H9 (cell line): ENCODE data around the gene C1orf52. TPM values are rescaled to one million over a fixed set of nuclear protein-coding genes. Genes with fewer than 3 reads are reported as not detected.

Experiments used
- DNase-seq: peaks from one replicate; pipeline ENCODE4 v3.0.0-alpha.2; 2017
- H2AFZ ChIP-seq: one replicate; pipeline ENCODE4 v1.6.1; 2013; ENCODE audit warnings: mild to moderate bottlenecking, low read length, control low read depth, moderate library complexity
- H2AK5ac ChIP-seq: 2 replicates; pipeline ENCODE4 v1.6.1; 2013; ENCODE audit warnings: low read length, control low read depth, mixed read lengths; ENCODE audit not compliant: insufficient read length
- H2BK120ac ChIP-seq: one replicate; pipeline ENCODE4 v1.6.1; 2013; ENCODE audit warnings: low read depth, mild to moderate bottlenecking, low read length, control low read depth, inconsistent platforms; ENCODE audit not compliant: poor library complexity, severe bottlenecking
- H2BK12ac ChIP-seq: 2 replicates; pipeline ENCODE4 v1.6.1; 2013; ENCODE audit warnings: low read length, control low read depth, mixed read lengths, low read depth; ENCODE audit not compliant: insufficient read length
- H2BK15ac ChIP-seq: 2 replicates; pipeline ENCODE4 v1.6.1; 2013; ENCODE audit warnings: low read depth, low read length, control low read depth
- H2BK20ac ChIP-seq: one replicate; pipeline ENCODE4 v1.6.1; 2013; ENCODE audit warnings: low read depth, mild to moderate bottlenecking, low read length, control low read depth, inconsistent platforms; ENCODE audit not compliant: poor library complexity, severe bottlenecking
- H2BK5ac ChIP-seq: 2 replicates; pipeline ENCODE4 v1.6.1; 2013; ENCODE audit warnings: low read length, control low read depth, mixed read lengths; ENCODE audit not compliant: insufficient read length
- H3K14ac ChIP-seq: 2 replicates; pipeline ENCODE4 v1.6.1; 2013; ENCODE audit warnings: low read length, control low read depth; ENCODE audit not compliant: insufficient read depth
- H3K18ac ChIP-seq: 2 replicates; pipeline ENCODE4 v1.6.1; 2013; ENCODE audit warnings: low read depth, mild to moderate bottlenecking, mixed read lengths, low read length, control low read depth; ENCODE audit not compliant: insufficient read length
- H3K23ac ChIP-seq: 2 replicates; pipeline ENCODE4 v1.6.1; 2013; ENCODE audit warnings: low read length, control low read depth, mixed read lengths, low read depth; ENCODE audit not compliant: insufficient read length
- H3K23me2 ChIP-seq: 2 replicates; pipeline ENCODE4 v1.6.1; 2013; ENCODE audit warnings: low read depth, mild to moderate bottlenecking, mixed read lengths, low read length, control low read depth; ENCODE audit not compliant: insufficient read length, poor library complexity, severe bottlenecking
- H3K27ac ChIP-seq: 2 replicates; pipeline ENCODE4 v1.5.1; 2013; ENCODE audit warnings: low read length, control low read depth, mixed read lengths, low read depth; ENCODE audit not compliant: insufficient read length
- H3K27me3 ChIP-seq: 2 replicates; pipeline ENCODE4 v1.6.1; 2013; ENCODE audit warnings: low read length, control low read depth, inconsistent platforms; ENCODE audit not compliant: insufficient read depth
- H3K4ac ChIP-seq: 2 replicates; pipeline ENCODE4 v1.6.1; 2013; ENCODE audit warnings: low read depth, mild to moderate bottlenecking, control low read depth, inconsistent platforms, low read length, moderate library complexity
- H3K4me1 ChIP-seq: 2 replicates; pipeline ENCODE4 v1.6.1; 2013; ENCODE audit warnings: low read length, control low read depth, inconsistent platforms; ENCODE audit not compliant: insufficient read depth
- H3K4me2 ChIP-seq: 2 replicates; pipeline ENCODE4 v1.6.1; 2013; ENCODE audit warnings: low read length, control low read depth, mixed read lengths; ENCODE audit not compliant: insufficient read length, insufficient read depth
- H3K56ac ChIP-seq: 2 replicates; pipeline ENCODE4 v1.6.1; 2013; ENCODE audit warnings: low read depth, mild to moderate bottlenecking, mixed read lengths, low read length, control low read depth; ENCODE audit not compliant: insufficient read length
- H3K79me1 ChIP-seq: 2 replicates; pipeline ENCODE4 v1.6.1; 2013; ENCODE audit warnings: low read depth, mild to moderate bottlenecking, moderate library complexity, low read length, control low read depth, inconsistent platforms; ENCODE audit not compliant: insufficient read depth, poor library complexity, severe bottlenecking
- H3K79me2 ChIP-seq: 2 replicates; pipeline ENCODE4 v1.6.1; 2013; ENCODE audit warnings: low read length, control low read depth, inconsistent platforms; ENCODE audit not compliant: insufficient read depth
- H3K9ac ChIP-seq: 2 replicates; pipeline ENCODE4 v1.6.1; 2013; ENCODE audit warnings: low read length, control low read depth, mixed read lengths; ENCODE audit not compliant: insufficient read length; ENCODE audit errors: extremely low read depth
- H3K9me3 ChIP-seq: one replicate; pipeline ENCODE4 v1.6.1; 2013; ENCODE audit warnings: low read depth, low read length, inconsistent platforms; ENCODE audit not compliant: control insufficient read depth
- H3T11ph ChIP-seq: one replicate; pipeline ENCODE4 v1.6.1; 2013; ENCODE audit warnings: mild to moderate bottlenecking, low read length, control low read depth, inconsistent platforms
- H4K20me1 ChIP-seq: one replicate; pipeline ENCODE4 v1.6.1; 2013; ENCODE audit not compliant: control insufficient read depth, insufficient read length, insufficient read depth
- H4K5ac ChIP-seq: 2 replicates; pipeline ENCODE4 v1.6.1; 2013; ENCODE audit warnings: low read depth, mild to moderate bottlenecking, mixed read lengths, low read length, control low read depth; ENCODE audit not compliant: insufficient read length
- H4K8ac ChIP-seq: replicated peaks from 2 replicates; pipeline ENCODE4 v1.6.1; 2013; ENCODE audit warnings: low read length, control low read depth, mixed read lengths, low read depth; ENCODE audit not compliant: insufficient read length
- H4K91ac ChIP-seq: 2 replicates; pipeline ENCODE4 v1.6.1; 2013; ENCODE audit warnings: low read depth, mild to moderate bottlenecking, moderate library complexity, mixed read lengths, low read length, control low read depth; ENCODE audit not compliant: insufficient read length
- H3K27ac Mint-ChIP-seq, 3 experiments: 2 replicates in 2 of 3; 3 replicates in 1 of 3; pipeline ENCODE4 v1.8.0; 2020 to 2021; ENCODE audit warnings: mixed read lengths in 3 of 3, mild to moderate bottlenecking in 1 of 3, moderate library complexity in 1 of 3
- H3K27me3 Mint-ChIP-seq: 2 replicates; pipeline ENCODE4 v1.8.0; 2021; ENCODE audit warnings: low read depth, mild to moderate bottlenecking, moderate library complexity, mixed read lengths
- H3K36me3 Mint-ChIP-seq, 3 experiments: 2 replicates in 2 of 3; 3 replicates in 1 of 3; pipeline ENCODE4 v1.8.0; 2020 to 2021; ENCODE audit warnings: low read depth in 3 of 3, mixed read lengths in 3 of 3; ENCODE audit not compliant: insufficient read depth in 1 of 3
- H3K4me1 Mint-ChIP-seq, 2 experiments: 2 replicates each; pipeline ENCODE4 v1.8.0; 2020; ENCODE audit warnings: mixed read lengths in 2 of 2
- H3K4me3 Mint-ChIP-seq, 2 experiments: 2 replicates in 1 of 2; 3 replicates in 1 of 2; pipeline ENCODE4 v1.8.0; 2020 to 2021; ENCODE audit warnings: mild to moderate bottlenecking in 2 of 2, mixed read lengths in 2 of 2, moderate library complexity in 1 of 2
- H3K9me3 Mint-ChIP-seq, 2 experiments: 2 replicates in 1 of 2; 3 replicates in 1 of 2; pipeline ENCODE4 v1.8.0; 2020; ENCODE audit warnings: mild to moderate bottlenecking in 2 of 2, mixed read lengths in 2 of 2, moderate library complexity in 1 of 2
- CTCF ChIP-seq: fragments of 200-600 bp; sonication (generic); conservative IDR thresholded peaks from 3 replicates; pipeline ENCODE4 v1.8.0; 2021; ENCODE audit warnings: antibody characterized with exemption, mild to moderate bottlenecking
- WGBS: extraction: QIAGEN DNeasy Blood & Tissue Kit; methylation state at CpG from one replicate; pipeline ENCODE4 v1.1.7; 2013; ENCODE audit warnings: missing lambda C conversion rate, low lambda C conversion rate, mixed read lengths; ENCODE audit not compliant: insufficient read length; ENCODE audit errors: extremely low coverage; 5-methylcytosine and 5-hydroxymethylcytosine counted together
- total RNA-seq: library from RNA; stranded (reverse); gene quantifications from 2 replicates; pipeline ENCODE4 v1.2.1, GENCODE V29; 2021

C1orf52 gene
- total RNA-seq, 1 experiment from 2014 or later, result 45.1 TPM

GRCh38 chr1:85202092-85202863 is 57.2 kb downstream of the C1orf52 start:
- Histone ChIP-seq H3K18ac (peak overlapping the region; percentile 94), H3K14ac (peak overlapping the region; percentile 92; the same call in 1 of the 2 replicates), H2BK15ac (no peak overlapping the region), H2BK5ac (no peak overlapping the region), H4K5ac (peak overlapping the region; percentile 39), H2AFZ (no peak overlapping the region), H4K8ac (no peak overlapping the region), H3K9ac (peak overlapping the region; percentile 82), H3K4ac (no peak overlapping the region), H4K91ac (no peak overlapping the region), H2BK120ac (no peak overlapping the region), H3K56ac (no peak overlapping the region), H2BK20ac (no peak overlapping the region), H3K4me2 (peak overlapping the region; percentile 97), H3K27me3 (no peaks in the 10 kb centered on the region), H3K79me2 (peaks cover 3% of the 10 kb centered on the region; the same call in 1 of the 2 replicates), H3K27ac (peak overlapping the region; percentile 59), H3K23me2 (peaks cover 5% of the 10 kb centered on the region), H3K4me1 (no peaks in the 10 kb centered on the region), H3K79me1 (no peaks in the 10 kb centered on the region), H2BK12ac (no peak overlapping the region), H3K9me3 (no peaks in the 10 kb centered on the region), H4K20me1 (no peaks in the 10 kb centered on the region), H2AK5ac (no peak overlapping the region), H3T11ph (no peak overlapping the region), H3K23ac (no peak overlapping the region)
- WGBS, result no CpG with 5 or more reads among the region's 14 CpGs
- H3K4me1 Mint-ChIP-seq, result peaks cover 45 to 48% of the 10 kb centered on the region in 2 experiments
- no peaks in the 10 kb centered on the region for H3K9me3 Mint-ChIP-seq
- H3K27ac Mint-ChIP-seq, result peak overlapping the region; percentile 96 to 99 (median 98)
- peak overlapping the region; percentile 88 to 93 for H3K4me3 Mint-ChIP-seq
- H3K27me3 Mint-ChIP-seq, result no peaks in the 10 kb centered on the region
- peaks cover 0 to 4% (median 2%) of the 10 kb centered on the region in 3 experiments; a peak in 3 of 7 replicates for H3K36me3 Mint-ChIP-seq
- TF ChIP-seq CTCF, result no peak
- no peak for DNase-seq
